Measurements from ENCODE around the gene IMMP2L.

Gene IMMP2L

DNA sequence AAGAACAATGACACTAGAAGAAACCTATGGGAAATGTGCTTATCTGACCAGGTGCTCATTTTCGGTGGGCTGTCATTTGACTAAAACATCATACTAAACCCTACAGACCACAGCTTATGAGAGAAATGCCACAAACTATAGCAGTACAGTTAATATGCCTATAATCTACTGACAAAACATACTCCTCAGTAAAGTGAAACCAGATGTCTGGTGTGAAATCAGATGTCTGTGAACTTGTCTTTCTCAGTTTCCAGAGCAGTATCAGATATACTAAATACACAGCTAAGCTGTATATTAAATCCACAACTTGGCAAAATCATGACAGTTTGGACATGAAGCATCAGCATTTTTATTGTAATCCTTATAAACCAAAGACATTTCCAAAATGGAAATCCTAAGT, 3.3 kb downstream of the IMMP2L start:
- no peak for DNase-seq (ENCODE audit: low read depth in 2 of 3, low spot score in 1 of 3)

DNA sequence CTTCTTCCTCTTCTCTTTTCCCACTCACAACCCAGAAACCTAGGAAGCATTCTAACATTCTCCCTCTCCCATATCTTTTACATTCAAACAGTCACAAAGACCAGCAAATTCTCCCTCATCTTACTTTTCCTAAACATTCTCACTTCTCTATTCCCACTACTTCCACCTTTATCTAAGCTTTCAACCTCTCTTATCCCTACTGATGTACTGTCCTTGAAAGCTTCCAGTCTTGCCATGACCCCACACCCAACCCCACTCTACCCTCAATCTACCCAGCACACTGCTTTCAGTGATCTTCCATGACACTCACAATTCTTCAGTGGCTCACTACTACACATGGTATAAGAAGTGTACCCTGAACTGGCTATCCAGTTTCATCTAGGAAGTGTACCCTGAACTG, 5.3 kb downstream of the IMMP2L start:
- no peak for DNase-seq (ENCODE audit: low read depth in 2 of 3, low spot score in 1 of 3)

DNA sequence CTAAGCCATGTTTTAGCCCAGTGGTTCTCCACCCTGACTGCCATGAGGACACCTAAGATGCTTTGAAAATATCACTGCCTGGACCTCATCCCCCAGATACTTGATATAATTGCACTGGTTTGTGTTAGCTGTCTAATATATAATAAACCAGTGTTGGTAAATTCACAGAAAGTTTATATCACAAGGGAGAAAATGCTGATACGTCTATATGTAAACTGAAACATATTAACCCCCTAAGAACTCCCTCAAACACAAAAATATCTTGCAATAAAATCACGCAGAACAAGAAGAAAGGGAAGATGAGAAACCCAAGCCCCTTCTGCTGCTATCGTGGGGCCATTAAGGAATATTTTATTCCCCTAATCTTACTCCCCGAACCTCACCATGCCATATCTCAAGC, 8.2 kb downstream of the IMMP2L start:
- no peak for DNase-seq (ENCODE audit: low read depth in 2 of 3, low spot score in 1 of 3)

DNA sequence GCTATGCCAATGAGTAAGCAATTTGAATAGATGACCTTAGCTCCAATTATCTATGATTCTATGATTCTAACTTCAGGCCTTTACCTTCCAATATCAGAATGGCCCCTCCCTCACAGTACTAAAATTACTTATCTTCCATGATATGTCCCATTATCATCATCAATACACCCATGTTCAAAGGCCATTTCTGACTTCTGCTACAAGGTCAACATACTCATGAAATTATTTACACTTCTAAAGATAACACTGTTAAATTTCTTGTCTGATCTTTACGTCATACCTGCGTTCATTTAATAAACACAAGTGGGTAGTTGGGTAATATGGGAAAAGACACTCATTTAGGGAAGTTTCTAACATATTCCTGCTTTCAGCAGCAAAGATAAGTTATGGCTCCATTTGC, 21.2 kb downstream of the IMMP2L start:
- no peak for DNase-seq (ENCODE audit: low read depth in 2 of 3, low spot score in 1 of 3)

DNA sequence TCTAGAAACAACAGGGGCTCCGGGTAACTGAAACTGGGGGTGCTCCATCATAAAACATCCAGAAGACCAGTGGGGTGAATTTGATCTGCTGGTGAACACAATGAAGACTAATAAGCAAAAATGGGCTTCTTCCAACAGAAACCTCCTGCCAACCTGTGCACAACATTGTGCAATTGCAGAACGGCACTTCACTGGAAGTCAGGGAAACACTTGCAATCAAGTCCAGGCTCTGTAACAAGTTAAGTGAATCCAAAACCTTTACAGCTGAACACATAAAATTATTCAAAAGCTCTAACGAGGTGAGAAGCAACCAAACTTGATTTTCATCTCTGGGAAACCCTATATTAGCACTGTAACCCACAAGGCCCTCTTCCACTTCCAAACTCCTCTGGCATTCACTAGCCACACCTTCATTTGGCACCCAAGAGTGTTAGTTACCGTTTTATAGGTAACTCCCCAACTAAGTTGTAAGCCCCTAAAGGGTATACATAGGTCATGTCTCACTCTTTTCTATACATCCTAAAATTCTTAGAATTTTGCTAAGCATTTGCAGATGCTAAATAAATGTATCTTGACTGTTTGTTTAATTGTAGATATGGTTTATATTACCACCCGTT, 22.0 kb downstream of the IMMP2L start:
- DNase-seq (ENCODE audit: low read depth in 2 of 3, low spot score in 1 of 3): no peak

DNA sequence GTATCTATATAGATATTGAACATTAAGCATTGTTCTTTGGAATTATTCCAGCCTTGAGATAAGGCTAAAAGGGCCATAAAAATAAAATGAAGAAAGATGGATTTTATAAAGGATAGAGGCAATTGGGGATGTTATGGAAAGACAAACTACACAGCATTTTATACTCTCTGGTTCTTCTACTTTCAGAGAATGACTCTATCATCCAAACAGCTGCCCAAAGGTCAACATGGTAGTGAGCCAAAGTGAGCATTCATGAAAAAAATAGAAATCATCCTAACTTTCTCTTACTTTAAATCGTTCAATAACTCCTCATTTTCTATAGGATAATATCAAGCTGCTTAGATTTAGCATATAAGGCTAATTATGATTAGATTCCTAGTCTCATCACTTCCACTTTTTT, 25.2 kb downstream of the IMMP2L start:
- no peak for DNase-seq (ENCODE audit: low read depth in 2 of 3, low spot score in 1 of 3)

DNA sequence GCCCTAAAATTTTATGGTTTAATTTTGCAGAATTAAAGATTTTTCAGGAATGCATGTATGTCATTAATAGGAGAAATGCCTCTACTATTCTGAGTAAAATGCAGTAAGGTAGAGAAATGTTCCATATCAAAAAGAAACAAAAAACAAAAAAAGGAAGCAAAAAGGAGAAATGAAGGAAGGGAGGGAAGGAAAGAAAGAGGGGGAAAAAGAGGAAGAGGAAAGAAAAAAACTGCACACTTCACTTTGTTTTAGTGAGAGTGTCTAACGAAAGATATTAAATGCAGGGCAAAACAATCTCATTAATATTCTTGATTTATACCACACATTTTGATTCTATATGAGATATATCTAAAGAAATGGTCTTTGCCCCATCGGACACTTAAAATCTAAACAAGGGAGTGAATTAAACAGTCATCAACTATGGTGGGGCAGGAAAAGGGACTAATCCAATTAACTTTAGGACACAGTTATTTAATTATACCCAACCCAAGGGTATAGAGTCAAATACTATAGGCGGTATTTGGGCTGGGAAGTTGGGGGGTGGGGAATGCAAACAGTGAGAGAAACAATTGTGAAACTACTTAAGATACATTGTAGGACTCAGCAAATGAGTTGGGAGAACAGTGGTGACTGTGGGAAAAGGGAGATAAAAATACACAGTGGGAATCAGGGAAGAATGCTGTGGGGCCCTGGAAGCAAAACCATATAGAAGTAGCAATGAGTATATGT, 27.0 kb downstream of the IMMP2L start:
- no peak for DNase-seq (ENCODE audit: low read depth in 2 of 3, low spot score in 1 of 3)

DNA sequence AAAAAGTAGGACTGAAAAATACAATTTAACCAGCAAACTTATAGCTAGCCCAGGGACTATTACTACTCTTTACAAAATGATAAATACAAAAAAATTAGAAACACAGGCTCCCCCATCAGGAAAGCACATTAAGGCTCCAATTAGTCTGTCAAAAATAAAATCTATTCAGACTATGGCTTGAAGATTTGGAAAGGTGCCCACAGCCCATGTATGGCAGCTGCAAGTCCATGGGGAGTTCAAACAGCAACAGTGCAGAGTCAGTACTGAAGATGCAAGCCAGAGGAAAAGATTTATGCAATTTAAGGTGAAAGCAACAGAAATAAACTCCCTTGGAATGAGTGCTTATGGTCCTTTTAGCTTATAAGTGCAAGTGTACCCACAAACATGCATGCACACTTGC, 29.7 kb downstream of the IMMP2L start:
- DNase-seq (ENCODE audit: low read depth in 2 of 3, low spot score in 1 of 3): no peak

DNA sequence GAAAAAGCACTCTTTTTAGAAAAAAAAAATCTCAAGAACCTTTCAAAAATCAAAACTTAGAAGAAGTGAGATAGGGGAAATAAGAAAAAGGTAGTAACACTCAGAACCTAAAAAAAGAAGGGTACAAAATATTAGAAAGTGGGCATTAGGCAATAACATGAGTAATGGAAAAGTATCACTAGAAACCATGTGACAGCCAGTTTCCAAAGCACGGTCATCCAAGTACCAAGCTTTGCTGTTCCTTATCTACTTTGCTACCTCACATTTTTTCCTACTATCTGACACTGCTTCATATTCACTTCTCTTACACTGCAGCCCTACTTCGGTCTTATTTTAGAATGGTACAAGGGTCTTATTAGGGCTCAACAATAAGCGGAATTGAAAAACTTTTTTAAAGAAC, 30.3 kb downstream of the IMMP2L start:
- no peak for DNase-seq (ENCODE audit: low read depth in 2 of 3, low spot score in 1 of 3)

DNA sequence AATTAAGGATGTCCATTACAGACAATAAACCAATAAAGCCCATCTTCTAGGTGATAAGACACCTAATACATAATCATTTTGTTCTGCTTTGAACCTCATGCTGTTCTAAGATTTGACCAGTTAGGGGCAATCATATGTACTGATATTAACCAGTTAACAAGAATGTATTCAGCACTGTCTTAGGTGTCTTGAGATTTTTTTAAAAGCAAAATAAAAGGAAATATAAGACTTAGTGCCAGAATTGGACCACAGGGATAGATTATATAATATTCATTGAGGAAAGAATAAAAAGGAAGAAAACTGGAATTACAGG, 32.0 kb downstream of the IMMP2L start:
- no peak for DNase-seq (ENCODE audit: low read depth in 2 of 3, low spot score in 1 of 3)

DNA sequence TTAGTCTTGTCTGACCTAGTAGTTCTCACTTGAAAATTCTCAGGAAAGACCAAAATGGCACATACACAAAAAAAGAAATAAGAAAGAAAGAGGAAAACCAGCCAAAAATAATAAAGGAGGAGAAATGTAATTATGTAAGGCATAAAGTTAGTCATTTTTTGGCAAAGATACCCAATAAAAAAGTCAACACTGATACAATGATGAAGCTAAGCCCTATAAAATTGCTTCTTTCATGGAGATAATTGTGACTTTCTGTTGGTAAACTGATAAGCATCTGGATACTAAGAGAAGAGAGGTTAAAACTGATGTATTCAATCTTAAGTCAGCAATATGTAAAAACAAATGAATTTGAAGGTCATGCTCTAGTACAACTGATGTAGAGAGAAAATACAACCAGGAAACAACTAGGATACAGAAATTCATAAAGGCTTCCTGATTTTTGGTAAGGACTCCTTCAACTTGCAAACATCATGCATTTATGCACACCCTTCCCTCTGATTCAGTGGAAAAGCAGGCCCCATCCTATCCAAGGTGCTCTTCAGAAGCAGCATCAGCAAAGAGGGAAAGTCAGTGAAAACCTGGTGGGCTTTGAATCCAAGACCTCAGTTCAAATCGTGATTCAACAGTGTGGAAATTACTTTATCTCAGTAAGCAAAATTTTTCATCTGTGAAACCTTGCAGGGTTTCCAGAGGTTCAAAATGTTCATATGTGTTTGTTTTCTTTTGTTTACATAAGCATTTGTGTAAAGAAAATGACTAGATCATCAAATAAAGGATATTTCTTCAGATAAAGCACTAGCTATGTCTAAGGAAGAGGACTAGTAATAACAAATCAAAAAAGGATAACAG, 32.6 kb downstream of the IMMP2L start:
- no peak for DNase-seq (ENCODE audit: low read depth in 2 of 3, low spot score in 1 of 3)

DNA sequence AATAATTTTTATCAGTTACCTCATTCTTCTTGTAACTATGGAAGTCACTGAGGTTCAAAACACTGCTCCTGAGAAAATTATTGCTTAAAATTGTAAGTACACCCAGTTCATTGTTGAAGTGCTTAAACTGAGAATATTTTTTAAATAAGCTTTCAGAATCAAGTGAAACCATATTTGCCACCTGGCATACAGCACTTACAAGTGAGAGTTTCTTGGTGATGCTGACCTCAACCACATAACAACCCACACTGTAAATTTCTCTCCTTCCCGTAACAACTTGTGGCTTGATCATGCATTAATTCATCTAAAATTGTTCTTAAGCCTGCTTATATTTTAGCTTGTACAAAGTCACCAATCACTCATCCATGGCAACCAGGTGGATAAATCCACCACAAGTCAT, 34.0 kb downstream of the IMMP2L start:
- DNase-seq (ENCODE audit: low read depth in 2 of 3, low spot score in 1 of 3): no peak

DNA sequence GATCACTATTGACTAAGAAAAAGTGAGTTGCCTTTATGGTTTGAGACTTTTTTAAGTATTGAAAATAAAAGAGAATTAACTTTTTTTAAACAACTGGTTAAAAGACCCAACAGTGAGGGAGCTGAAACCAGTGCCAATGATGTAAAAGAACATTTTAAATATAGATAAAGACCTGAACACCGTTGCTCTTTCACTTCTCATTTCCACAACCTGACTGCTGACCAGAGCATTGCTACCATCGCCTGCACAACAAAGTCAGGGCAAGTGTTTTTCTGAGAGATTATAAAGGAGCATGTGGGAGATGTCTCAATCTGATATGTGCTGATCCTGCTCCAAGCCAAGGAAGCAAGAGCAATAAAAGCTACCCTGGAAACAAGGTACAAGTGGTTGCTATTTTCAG, 34.7 kb downstream of the IMMP2L start:
- DNase-seq (ENCODE audit: low read depth in 2 of 3, low spot score in 1 of 3): no peak

DNA sequence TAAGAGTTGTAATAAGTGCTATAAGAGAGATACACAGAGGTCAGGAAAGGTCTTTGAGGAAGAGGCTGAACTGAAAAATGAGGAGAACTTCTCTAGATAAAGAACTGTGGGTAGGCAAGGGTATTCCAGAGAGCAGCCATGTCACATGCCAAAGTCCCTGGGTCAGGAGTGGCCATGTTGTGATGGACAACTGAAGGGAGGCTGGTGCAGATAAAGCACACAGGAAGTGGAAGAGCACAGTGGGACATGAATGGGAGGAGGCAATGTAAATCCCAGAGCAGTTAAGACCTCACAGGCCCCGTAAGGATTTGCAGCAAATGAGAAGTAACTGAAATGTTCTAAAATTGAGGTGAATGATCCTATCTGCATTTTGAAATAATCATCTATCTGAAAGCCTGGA, 37.2 kb downstream of the IMMP2L start:
- DNase-seq (ENCODE audit: low read depth in 2 of 3, low spot score in 1 of 3): no peak

DNA sequence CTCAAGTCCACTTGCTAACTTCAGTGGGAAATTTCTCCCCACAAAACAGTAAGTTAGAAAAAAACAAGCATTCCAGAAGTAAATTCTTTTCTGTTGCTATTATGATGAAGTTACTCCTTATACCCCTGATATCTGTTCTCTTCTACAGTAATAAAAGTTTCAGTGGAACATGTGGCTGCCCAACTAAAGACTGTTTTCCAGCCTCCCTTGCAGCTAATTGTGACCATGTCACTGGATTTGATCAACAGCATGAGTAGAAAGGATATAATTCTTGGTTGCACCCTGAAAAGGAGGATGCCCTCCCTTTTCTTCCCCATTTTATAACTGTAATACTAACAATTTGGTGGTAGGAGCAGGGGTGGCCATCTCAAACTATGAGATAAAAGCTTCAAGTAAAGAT, 40.6 kb downstream of the IMMP2L start:
- no peak for DNase-seq (ENCODE audit: low read depth in 2 of 3, low spot score in 1 of 3)

DNA sequence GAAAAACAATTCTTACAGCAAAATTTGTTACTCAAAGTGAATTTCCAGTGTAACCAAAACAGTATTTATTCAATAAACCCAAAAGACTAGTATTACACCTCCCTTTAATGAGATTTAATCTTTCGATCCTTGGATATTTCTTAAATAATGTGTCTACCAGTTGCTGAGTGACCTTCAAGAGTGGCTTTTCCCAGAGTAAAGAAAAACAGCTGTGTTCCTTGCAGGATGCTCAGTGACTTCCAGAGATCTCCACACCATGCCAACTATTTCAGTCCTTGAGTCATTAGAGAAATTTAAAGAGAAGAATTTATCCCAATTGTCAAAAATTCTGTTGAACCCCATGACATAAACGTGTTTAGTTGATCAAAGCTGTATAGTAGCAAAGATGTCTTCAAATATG, 44.0 kb downstream of the IMMP2L start:
- DNase-seq (ENCODE audit: low read depth in 2 of 3, low spot score in 1 of 3): no peak

DNA sequence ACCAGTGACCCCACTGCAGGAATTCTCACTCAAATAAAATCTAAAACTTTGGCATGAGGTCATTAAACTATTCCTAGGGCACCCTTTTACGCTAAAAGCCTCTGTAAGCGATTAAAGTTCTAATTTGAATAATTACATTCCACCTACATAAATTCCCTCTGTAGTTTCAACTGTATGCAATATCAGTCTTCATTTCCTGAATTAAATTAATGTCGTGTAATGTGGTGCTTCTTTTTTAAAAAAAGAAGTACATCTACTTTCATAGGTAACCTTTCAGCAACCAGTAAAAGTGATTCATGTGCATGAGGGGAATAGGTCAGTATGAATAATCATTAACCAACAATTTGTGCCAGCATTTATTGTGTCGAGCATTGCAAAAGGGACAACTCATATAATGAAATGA, 44.7 kb downstream of the IMMP2L start:
- no peak for DNase-seq (ENCODE audit: low read depth in 2 of 3, low spot score in 1 of 3)

DNA sequence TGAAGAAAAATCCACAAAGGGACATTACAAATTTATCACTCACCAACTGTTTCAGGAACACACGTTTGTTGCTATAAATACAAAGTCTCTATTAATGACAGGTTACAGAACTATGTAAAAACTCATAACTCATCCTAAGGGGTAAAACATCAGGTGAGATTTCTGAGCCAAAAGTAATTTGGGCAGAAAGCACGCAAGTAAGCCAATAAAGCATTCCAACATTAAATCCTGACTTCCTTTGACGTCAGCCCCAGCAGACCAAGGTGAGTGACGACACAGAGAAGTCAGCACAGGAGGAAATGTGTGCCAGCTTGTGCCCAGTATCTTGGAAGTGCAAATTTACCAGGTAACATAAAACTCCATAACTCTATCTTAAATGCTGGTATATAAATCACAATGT, 45.7 kb downstream of the IMMP2L start:
- no peak for DNase-seq (ENCODE audit: low read depth in 2 of 3, low spot score in 1 of 3)

DNA sequence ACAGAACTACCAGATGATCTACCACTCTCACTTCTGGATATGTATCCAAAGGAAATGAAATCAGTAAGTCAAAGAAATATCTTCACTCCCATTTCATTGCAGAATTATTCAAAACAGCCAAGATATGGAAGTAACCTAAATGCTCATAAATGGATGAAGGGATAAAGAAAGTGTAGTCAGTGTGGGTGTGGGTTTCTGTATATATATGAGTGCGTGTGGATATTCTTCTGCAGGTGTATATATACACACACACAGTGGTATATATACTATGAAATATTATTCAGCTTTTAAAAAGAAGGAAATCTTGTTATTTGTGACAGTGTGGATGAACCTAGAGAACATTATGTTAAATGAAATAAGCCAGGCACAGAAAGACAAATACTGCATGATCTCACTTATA, 48.7 kb downstream of the IMMP2L start:
- DNase-seq (ENCODE audit: low read depth in 2 of 3, low spot score in 1 of 3): no peak

DNA sequence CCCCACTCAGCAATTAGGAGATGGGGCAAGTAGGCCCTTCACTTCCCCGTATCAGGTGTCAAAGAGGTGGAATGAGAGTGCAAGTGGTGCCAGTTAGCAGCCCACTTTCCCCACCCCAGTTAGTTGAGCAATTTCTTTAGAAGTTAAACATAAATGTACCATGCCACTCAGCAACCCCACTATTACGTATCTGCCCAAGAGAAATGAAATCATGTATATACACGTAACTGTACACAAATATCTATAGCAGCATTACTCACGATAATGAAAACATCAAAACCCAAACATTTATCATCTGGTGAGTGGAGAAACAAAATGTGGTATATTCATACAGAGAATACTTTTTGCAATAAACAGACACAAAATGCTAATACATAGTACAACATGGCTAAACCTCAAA, 50.4 kb downstream of the IMMP2L start:
- DNase-seq (ENCODE audit: low read depth in 2 of 3, low spot score in 1 of 3): no peak

DNA sequence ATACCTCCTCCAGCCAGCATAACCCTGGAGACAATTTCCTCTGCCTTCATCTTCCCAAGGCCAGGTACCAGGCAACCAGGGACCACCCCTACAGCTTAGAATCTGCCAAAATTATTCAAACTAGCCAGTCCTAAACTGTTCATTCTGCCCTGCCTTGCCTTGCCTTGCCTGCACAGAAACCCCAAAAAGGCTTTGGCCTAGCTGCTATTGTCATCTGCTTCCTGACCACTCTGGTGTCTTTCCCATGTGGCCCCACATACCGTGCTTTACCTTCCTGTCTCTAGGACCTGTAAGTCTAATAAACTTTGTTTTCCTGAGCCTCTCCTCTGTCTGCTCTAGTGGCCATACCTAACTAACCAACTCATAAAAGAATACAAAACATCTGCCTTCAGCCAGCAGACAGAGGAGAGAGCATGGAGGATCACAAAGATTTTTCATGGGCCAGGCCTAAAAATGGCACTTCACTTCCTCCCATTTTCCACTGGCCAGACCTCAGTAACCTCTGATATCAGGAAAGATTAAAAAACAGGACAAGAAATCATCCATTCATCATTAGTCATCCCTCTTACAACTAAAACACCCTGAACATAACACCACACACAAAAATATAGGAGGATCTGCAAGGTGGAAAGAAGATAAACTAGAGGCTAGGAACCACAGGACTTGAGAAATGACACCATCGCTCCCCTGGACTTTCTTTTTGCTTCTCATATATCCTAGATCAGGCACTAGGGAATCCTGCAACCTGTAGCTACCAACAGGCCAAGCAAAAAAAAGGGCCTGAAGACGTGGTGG, 51.5 kb downstream of the IMMP2L start:
- no peak for DNase-seq (ENCODE audit: low read depth in 2 of 3, low spot score in 1 of 3)

DNA sequence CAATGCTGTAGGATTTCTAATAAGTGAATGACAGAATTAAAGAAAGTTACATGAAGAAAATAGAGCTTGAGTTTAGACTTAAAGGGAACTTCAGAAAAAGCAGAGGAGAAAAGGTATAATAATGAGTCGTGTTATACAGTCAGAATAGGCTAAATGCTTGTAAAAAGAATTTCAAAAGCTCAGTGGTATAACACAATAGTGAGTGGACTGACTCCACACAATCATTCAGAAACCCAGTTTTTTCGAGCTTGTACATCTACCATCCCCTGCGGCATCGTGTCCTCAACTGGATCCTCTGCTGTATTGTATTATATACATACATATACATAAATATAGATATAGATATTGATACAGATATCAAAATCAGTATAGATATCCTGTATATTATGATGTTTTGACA, 52.2 kb downstream of the IMMP2L start:
- no peak for DNase-seq (ENCODE audit: low read depth in 2 of 3, low spot score in 1 of 3)
